ENCODE results near the gene CNBP. TPM values are rescaled to one million over a fixed set of nuclear protein-coding genes. Genes with fewer than 3 reads are reported as not detected.
"Not testable (repeated sequence)": the region's sequence is repeated elsewhere in the genome, so short reads cannot be mapped to it uniquely, and the experiment has no call there.

Gene CNBP
- total RNA-seq, 4 donors from 2014 or later: 390 to 480 (median 421) TPM

GRCh38 chr3:129197321-129197720 lies 13.6 kb upstream of the CNBP start:
- Histone ChIP-seq H3K27me3 (no peaks in the 10 kb centered on the region), H3K27ac (no peak overlapping the region), H3K4me3 (replicated peaks in 1 of 3) (no peak overlapping the region), H3K9me3 (no peaks in the 10 kb centered on the region), H3K36me3 (no peaks in the 10 kb centered on the region), H3K4me1 (no peaks in the 10 kb centered on the region)
- WGBS, 2 donors: 81 to 83% methylated on average over 1 of the region's 1 CpG
- no peak for DNase-seq
- intact Hi-C loops (cut with DNase I): no loop called here
- TF ChIP-seq POLR2A (IDR thresholded peaks at IDR 0.05): no peak
- no peak for TF ChIP-seq CTCF (IDR thresholded peaks at IDR 0.05)

- WGBS, 2 donors: 80 to 85% methylated on average over 3 of the region's 3 CpGs
- H3K9me3 ChIP-seq: no peaks in the 10 kb centered on the region
- no peaks in the 10 kb centered on the region for H3K36me3 ChIP-seq
- TF ChIP-seq POLR2A (IDR thresholded peaks at IDR 0.05) (no peak), CTCF (IDR thresholded peaks at IDR 0.05) (no peak)
- no peak overlapping the region for H3K27ac ChIP-seq
- no peaks in the 10 kb centered on the region for H3K27me3 ChIP-seq
- no peak overlapping the region for H3K4me3 ChIP-seq (replicated peaks in 1 of 3)
- H3K4me1 ChIP-seq: no peaks in the 10 kb centered on the region
- no peak for DNase-seq
- intact Hi-C loops (cut with DNase I): no loop called here
These were observed 12.9 kb upstream of the CNBP start for GRCh38 chr3:129196601-129197000.

- Histone ChIP-seq H3K4me3 (replicated peaks in 1 of 3) (no peak overlapping the region), H3K9me3 (no peaks in the 10 kb centered on the region), H3K27ac (peak overlapping the region in 1 of 3 donors; percentile 31), H3K27me3 (no peaks in the 10 kb centered on the region), H3K4me1 (no peaks in the 10 kb centered on the region), H3K36me3 (no peaks in the 10 kb centered on the region)
- DNase-seq: no peak
- 68 to 70% methylated on average over 6 of the region's 6 CpGs for WGBS, 2 donors
- TF ChIP-seq POLR2A (IDR thresholded peaks at IDR 0.05): no peak
- no peak for TF ChIP-seq CTCF (IDR thresholded peaks at IDR 0.05)
- intact Hi-C loops (cut with DNase I): no loop called here
These were observed 12.1 kb upstream of the CNBP start for GRCh38 chr3:129195731-129196256.

- H3K9me3 ChIP-seq; intact Hi-C loops (cut with DNase I); H3K4me1 ChIP-seq; DNase-seq; H3K4me3 ChIP-seq (replicated peaks in 1 of 3); H3K27me3 ChIP-seq; H3K27ac ChIP-seq; H3K36me3 ChIP-seq: not testable (repeated sequence)
- 98% methylated on average over 8 of the region's 8 CpGs for WGBS, 2 donors
These were observed 6.1 kb upstream of the CNBP start for GRCh38 chr3:129189793-129190192.

GRCh38 chr3:129187857-129188256 lies 4.2 kb upstream of the CNBP start:
- H3K27ac ChIP-seq: no peak overlapping the region
- TF ChIP-seq POLR2A (IDR thresholded peaks at IDR 0.05) (no peak), CTCF (IDR thresholded peaks at IDR 0.05) (no peak)
- 63 to 72% methylated on average over 1 of the region's 1 CpG for WGBS, 2 donors
- no peaks in the 10 kb centered on the region for H3K27me3 ChIP-seq
- H3K4me1 ChIP-seq: peaks cover 11 to 12% of the 10 kb centered on the region in 2 donors
- H3K36me3 ChIP-seq: no peaks in the 10 kb centered on the region
- H3K4me3 ChIP-seq (replicated peaks in 1 of 3): no peak overlapping the region
- intact Hi-C loops (cut with DNase I): no loop called here
- DNase-seq: no peak
- H3K9me3 ChIP-seq: no peaks in the 10 kb centered on the region

DNA sequence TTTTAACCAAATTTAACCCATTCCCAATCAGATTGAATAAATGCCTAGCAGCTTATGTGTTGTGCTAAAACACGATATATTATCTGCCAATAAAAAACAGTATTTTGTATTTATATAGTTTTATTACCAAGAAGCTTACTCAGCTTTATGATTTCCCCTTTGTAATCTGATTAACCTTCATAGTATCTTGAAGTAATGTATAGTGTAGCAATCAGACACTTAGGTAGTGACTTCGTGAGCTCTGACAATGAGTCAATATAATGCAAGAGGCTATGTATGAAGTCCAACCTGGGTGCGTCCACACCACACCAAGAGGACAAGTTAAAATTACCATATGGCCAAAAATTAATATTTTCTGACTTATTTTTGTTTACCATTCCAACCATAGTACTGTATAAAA lies 2.1 kb upstream of the CNBP start:
- H3K27ac ChIP-seq: no peak overlapping the region
- no peaks in the 10 kb centered on the region for H3K27me3 ChIP-seq

DNA sequence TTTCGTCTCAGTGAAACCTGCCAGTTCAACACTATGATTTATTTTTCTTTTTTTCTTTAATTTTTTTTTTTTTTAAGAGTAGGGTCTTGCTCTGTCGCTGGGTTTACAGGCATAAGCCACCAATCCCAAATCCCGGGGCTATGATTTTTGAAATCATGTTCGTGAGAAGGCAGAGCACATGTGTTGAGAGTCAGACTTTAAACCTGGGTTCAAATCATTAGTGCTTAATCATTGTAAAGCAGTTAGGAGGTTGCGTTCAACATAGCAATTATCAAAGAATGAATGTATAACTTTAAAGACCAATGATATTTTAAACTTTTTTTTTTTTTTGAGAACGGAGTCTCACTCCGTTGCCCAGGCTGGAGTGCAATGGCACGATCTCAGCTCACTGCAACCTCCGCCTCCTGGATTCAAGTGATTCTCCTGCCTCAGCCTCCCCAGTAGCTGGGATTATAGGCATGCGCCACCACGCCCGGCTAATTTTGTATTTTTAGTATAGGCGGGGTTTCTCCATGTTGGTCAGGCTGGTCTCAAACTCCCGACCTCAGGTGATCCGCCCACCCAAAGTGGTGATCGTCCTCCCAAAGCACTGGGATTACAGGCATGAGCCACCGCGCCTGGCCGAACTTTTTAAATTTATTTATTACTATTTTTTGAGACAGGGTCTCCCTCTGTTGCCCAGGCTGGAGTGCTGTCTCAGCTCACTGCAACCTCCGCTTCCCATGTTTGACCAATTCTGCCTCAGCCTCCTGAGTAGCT lies 1.3 kb upstream of the CNBP start:
- WGBS, 2 donors: 85 to 89% methylated on average over 20 of the region's 20 CpGs
- Histone ChIP-seq H3K4me3 (replicated peaks in 1 of 3) (peak overlapping the region in 2 of 3 donors; percentile 88 to 91), H3K27ac (peak overlapping the region in 1 of 3 donors; percentile 99), H3K4me1 (peaks cover 21 to 25% of the 10 kb centered on the region in 2 donors)
- H3K9me3 ChIP-seq; intact Hi-C loops (cut with DNase I); DNase-seq; H3K36me3 ChIP-seq; H3K27me3 ChIP-seq: not testable (repeated sequence)

More for the DNA sequence above, 2.1 kb upstream of the CNBP start:
- DNase-seq: no peak
- Histone ChIP-seq H3K36me3 (no peaks in the 10 kb centered on the region), H3K9me3 (no peaks in the 10 kb centered on the region), H3K4me1 (peaks cover 13 to 18% of the 10 kb centered on the region in 2 donors), H3K4me3 (replicated peaks in 1 of 3) (no peak overlapping the region)
- intact Hi-C loops (cut with DNase I): no loop called here
- TF ChIP-seq POLR2A (IDR thresholded peaks at IDR 0.05) (no peak), CTCF (IDR thresholded peaks at IDR 0.05) (no peak)
- WGBS, 2 donors: 94 to 96% methylated on average over 3 of the region's 3 CpGs

Measured in thyroid gland (tissue), 4 donors.